GM18498 (cell line): ENCODE measurements around the gene INO80C.
A peak's percentile ranks its signal among the peaks of the same experiment; 100 is the strongest.
"Not testable (repeated sequence)": the region's sequence is repeated elsewhere in the genome, so short reads cannot be mapped to it uniquely, and the experiment has no call there.

ENCODE experiments used
- ATAC-seq: cut with Tn5 transposase; IDR thresholded peaks from one replicate; pipeline ENCODE4 v1.9.1; 2021; ENCODE audit warnings: mild to moderate bottlenecking, moderate library complexity; ENCODE audit not compliant: unreplicated experiment

The INO80C gene

DNA sequence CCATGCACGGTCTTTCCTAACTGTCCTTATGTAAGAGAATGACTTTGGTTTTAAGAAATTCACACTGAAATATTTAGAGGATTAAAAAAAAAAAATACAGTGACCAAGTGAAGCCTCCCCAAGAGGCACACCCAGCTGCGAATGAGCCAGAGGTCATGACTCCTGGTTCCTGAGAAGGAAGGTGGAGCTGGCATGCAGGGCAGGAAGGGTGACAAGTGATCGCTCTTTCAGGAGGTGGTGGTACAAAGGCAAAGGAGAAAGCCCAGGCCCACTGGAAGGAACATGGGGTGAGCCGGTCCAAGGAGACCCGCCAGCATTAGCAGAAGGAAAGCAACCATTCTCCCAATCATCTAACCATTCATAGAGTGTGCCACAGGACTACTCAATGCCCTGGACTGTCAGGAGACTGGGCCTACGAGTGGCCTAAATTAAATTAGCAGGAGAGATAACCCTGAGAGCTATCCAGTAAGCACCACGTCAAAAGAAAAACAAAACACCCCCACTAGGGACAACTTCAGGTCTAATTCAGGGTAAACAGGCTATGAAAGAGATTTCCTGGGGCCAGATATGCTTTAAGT lies 7.8 kb downstream of the INO80C start:
- no peak for ATAC-seq

DNA sequence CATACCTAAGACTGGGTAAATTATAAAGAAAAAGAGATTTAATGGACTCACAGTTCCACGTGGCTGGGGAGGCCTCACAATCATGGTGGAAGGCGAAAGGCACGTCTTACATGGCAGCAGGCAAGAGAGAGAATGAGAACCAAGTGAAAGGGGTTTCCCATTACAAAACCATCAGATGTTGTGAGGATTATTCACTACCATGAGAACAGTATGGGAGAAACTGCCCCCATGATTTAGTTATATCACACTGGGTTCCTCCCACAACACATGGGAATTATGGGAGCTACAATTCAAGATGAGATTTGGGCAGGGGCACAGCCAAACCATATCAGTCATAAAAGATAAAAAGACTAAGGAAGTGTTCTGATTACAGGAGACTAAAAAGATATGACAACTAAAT lies 8.5 kb downstream of the INO80C start:
- ATAC-seq: not testable (repeated sequence)

DNA sequence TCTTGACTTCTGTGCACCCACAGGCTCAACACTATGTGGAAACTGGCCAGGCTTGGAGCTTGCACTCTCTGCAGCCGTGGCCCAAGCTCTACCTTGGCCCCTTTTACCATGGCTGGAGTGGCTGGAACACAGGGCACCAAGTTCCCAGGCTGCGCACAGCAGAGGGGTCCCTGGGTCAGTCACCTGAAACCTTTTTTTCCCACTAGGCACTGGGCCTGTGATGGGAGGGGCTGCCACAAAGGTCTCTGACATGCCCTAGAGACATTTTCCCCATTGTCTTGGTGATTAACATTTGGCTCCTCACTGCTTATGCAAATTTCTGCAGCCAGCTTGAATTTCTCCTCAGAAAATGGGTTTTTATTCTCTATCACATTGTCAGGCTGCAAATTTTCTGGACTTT lies 9.4 kb downstream of the INO80C start:
- ATAC-seq: not testable (repeated sequence)

DNA sequence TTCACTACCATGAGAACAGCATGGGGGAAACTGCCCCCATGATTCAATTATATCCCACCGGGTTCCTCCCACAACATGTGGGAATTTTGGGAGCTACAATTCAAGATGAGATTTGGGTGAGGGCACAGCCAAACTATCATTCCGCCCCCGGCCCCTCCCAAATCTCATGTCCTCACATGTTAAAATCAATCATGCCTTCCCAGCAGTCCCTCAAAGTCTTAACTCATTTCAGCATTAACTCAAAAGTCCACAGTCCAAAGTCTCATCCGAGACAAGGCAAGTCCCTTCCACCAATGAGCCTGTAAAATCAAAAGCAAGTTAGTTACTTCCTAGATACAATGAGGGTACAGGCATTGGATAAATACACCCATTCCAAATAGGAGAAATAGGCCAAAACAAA lies 10.2 kb downstream of the INO80C start:
- ATAC-seq: not testable (repeated sequence)

DNA sequence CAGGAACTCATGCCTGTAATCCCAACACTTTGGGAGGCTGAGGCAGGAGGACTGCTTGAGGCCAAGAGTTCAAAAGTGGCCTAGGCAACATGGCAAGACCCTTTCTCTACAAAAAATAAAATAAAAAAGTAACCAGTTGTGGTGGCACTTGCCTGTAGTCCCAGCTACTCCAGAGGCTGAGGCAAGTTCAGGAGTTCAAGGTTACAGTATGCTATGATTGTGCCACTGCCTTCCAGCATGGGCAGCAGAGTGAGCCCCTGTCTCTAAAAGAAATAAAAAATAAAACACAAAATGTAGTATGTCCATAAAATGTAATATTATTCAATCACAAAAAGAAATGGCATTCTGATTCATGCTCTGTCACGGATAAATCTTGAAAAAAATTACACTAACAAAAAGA lies 11.9 kb downstream of the INO80C start:
- no peak for ATAC-seq

DNA sequence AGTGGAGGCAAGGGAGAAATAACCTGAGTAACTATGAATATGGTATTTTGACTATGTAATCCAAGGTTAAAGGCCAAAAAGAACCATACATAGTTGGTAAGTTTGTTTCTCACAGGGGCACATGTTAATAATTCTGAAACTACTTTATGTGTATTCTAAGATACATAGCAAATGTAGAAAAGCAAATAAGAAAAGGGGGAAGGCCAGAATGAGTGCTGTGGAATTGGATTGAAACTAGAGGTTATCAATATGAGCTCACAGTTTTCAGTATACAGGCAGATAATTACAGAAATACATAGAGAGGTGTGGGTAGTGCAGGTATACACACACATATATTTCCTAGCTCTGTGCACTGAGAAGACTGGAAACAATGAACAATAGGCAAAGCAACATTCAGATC lies 13.7 kb downstream of the INO80C start:
- peak; percentile 66 for ATAC-seq

DNA sequence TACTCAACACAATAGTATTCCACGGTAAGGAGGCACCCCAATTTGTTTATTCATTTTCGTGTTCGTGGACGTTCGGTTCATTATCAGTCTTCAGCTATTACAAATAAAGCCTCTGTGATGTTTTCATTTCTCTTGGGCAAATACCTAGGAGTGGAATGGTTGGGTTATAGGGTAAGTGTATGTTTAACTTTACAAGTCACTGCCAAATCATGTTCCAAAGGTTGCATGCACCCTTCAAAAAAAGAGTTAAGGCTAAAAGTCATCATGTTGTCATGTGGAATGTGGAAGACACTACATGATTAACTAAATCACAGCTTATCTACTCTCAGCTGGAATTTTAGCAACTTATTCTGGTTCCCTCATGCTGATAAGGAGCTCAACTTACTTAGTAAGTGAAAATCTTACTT lies 15.8 kb downstream of the INO80C start:
- no peak for ATAC-seq

DNA sequence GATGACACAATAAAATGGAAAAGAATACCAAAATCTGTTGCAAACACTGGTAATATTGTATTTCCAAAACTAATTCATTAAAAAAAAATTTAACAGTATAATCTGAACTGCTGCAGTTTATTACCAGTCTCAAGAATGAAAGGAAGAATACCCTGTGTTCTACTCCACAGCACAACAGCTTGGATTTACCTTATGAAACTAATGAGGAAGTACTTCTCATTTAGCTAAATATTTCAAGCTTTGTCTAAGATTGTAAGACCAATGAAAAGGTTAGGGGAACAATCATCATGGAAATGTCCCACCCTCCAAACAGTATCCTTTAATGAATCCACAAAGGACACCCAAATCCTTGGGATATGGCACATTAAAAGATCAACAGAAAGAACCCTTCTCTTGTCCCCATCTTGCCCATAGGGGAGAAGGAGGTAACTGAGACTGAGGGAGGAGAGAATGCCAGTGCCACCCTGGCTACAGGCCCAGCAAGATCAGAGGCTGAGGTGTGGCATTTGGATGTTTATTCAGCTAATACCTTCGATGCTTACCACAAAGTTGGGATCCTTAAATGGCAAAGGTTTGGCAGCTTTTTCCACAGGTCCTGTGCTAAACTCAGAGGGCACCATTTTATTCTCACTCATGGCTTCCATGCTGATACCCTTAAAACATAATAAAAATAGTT lies 17.7 kb downstream of the INO80C start:
- ATAC-seq: no peak

DNA sequence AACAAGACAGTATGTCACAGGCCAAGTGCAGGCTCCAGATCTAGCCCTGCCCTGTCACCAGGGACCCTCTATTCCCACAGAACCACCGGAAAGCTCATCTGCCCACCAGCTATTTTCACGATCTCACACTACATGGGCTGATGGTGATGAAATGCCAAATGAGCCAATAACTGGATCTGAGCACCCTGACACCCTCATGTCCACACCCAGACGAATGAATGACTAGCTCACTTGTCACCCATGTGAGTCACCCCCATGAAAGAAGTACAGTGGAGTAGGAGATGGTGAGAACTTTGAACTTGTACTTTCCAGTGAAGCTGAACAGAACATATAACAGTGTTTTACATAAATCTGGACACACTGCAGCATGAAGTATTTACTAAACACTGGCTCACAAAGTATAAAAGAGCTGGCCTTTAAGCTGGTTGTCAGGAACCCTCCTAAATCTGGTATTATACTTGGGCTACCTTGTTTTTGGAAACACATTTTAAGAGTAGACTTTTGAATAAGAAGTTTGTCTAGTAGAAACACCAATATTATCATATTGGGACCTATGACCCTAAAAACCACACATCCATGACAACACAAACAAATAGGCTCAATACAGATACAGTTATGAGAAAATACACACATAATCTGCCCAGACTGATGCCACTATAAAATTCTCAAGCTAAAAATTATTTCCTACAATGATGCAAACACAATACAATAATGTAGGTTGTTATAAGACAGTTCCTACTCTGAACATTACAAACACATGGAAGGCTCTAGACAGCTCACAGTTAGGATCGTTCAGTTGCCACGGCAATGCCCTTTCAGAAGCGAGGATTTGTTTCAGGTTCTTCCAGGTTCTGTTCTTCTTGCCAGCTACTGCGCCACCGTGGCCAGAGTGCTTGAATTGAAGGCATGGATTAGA lies 19.0 kb downstream of the INO80C start:
- ATAC-seq: no peak

DNA sequence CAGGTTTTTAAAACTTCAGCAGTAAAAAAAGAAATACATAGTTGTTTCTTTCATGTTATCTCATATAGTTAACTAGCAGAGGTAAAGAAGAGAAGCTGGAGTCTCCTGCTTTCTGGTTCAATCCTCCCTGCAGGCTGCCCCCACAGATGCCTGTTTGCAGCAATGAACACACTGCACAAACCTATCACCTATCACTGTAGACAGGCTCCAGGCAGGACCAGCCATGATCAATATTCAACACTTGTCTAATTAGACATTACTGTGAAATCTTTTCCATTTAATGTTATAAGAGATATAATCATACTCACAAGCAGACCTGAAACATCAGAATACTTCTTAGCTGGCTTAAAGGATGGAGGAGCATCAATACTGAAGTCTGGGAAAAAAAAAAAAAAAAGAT lies 19.8 kb downstream of the INO80C start:
- ATAC-seq: no peak

DNA sequence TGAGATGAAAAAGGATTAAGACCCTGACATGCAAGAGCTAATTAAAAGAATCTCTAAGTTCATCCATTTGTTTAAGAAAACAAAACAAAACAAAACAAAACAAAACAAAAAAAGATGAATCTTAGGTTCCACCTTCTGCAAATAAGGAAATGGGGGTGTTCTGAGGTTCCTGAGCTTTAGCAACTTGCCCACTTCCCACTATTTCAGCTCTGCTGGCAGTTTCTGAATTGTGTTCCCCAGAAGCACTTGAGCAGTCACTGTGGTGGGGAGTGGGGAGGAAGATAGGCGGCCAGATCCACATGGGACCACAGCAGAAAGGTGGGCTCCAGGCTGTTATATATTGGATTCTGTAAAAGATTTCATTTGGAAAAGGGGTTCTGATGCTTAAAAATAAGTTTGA lies 20.3 kb downstream of the INO80C start:
- no peak for ATAC-seq

DNA sequence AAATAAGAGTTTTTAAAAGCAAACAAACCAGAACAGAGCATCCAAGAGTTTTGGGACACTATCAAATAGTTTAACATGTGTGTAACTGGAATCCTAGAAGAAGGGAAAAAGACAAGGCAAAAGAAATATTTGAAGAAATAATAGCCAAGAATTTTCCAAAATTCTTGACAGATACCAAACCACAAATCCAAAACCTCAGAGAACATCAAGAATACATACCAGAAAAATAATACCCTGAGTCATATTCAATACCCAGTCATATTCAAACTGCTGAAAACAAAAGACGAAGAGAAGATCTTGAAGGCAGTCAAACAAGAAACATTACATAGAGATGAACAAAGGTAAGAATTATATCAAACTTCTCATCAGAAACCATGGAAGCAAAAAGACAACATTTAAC lies 22.9 kb downstream of the INO80C start:
- no peak for ATAC-seq

DNA sequence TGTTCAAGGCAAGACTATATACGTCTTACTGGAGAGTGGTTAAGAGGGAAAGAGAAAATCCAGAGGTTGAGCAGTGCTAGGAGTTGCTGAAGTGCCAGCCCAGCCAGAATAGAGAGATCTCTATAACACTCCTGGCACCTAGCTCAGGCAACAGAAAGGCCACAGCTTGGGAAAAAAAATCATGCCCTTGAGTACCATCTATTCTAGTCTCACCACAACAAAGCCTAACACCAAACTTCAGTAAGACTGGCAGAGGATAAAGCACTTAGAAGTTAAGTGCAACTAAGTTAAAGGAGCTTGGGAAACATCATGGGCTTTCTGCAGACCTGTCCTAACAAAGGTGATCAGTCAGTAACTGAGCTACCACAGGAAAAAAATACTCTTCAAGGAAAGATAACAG lies 24.2 kb downstream of the INO80C start:
- no peak for ATAC-seq

DNA sequence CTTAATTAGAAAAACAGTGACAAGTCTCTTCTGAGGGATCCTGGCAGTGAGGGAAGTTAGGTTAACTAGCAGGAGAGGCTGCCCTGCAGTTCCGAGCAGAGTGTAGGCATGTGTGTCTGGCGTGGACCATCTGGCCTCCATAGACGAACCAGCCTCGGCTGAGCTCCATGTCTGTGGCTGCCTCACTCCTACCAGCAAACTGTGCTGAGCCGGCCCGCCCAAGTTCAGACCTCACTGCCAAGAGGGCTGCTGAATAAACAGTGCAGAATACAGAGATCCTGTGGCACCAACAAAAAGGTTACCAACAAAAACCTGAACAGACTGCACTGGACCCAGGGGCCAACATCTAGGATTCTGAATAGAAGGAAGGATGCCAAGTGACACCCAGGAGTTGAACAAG lies 27.3 kb downstream of the INO80C start:
- no peak for ATAC-seq

DNA sequence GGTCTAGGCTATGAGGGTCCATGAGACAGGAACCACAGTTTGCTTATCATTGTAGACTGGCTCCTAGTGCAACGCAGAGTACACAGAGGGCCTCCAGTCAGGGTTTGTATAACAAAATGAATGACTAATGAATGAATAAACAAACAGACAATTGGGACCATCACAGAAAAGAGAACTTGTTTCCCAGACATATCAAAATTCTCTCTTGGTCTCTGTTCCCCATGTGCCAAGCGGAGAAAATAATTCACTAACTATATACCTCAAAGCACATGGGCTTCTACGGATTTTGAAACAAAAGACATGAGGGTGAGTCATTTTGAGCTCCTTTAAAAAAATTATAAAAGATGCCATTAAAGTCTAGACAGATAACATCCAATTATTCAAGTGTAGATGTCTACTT lies 28.0 kb downstream of the INO80C start:
- no peak for ATAC-seq

DNA sequence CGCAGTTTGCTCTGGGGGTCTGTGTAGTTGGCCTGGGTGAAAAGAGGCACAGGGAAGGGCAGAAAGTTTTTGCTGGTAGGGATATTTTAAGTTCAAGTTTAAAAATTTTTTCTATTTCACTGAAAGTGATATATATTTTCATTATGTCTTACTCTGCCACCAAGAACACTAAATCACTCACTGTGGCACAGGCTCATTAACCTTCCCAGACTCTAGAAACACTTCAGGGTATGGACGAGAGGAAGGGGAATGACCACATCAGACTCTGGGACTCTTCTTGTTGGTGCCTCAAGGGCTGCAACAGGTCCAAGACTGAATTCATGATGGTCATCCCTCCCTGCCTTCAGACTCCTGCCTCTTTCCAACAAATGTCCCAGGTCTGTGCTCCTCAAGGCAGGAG lies 29.0 kb downstream of the INO80C start:
- ATAC-seq: no peak

DNA sequence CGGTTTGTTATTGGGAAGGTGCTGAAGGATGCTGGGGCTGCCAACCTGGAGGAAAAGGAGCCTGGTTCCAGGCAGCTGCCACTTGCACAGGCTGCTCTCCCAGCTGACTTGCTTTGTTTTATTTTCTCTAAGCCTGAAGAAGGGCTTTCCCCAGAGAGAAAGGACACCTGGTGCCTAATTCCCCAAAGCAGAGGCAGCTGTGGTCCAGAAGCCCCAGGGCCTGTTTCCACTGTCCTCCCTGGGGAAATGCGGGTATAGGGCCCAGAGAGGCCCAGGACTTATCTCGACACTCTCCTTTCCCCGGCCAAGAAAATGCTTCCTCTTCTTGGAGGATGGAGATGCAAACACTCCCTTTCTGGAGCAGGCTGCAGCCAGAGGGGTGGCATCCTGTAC lies 30.1 kb downstream of the INO80C start:
- ATAC-seq: peak; percentile 64

DNA sequence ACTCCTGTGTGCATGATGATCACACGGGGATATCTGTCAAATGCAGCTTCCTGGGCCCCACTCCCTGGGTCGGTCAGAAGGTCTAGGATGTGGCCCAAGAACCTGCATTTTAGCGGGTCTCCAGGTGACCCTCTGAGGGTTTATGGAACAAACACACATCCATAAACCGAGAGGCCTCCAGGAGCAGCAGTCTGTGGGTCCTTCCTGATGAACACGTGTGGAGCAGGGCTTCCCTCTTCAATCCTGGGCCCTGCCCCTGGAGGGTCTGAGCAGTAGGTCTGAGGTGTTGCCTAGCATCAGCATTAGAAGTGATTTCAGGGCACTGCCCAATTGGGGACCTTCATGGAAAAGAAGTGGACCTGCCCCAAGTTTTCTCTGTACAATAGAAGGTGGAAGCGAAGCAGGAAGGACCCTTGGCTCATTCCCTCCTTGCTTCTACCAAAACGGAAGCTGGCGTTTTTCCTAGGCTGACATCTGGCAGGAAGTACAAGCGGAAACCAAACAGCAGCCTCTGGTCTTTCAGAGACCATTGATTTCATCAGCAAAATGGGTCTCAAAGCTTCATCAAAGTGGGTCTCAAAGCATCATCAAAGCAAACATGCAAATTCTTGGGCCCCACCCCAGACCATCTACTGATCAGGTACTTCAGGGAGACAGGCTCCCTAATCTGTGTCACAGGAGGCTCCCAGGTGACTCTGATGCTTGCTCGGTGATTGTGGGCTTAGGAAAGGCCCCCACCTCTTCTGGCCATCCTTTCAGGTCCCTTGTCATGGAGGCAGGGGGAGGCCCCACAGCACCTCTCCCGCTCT lies 30.7 kb downstream of the INO80C start:
- ATAC-seq: no peak

DNA sequence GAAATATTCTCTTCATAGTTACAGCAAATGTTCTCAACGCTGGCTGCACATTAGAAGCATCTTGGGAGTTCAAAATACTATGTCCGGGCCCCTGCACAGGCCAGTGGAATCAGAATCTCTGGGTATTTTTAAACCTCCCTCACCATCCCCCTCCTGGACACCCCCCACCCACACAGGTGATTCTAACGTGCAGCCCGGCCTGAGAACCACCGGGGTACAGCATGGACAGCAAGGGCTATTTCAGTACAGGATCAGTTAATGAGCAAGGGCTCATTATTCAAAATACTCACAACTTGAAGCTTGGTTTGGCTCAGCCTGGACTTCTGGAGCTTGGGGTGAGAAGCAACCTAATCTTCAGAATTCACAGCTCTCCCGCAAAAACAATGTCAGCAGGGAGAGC lies 31.4 kb downstream of the INO80C start:
- ATAC-seq: no peak

DNA sequence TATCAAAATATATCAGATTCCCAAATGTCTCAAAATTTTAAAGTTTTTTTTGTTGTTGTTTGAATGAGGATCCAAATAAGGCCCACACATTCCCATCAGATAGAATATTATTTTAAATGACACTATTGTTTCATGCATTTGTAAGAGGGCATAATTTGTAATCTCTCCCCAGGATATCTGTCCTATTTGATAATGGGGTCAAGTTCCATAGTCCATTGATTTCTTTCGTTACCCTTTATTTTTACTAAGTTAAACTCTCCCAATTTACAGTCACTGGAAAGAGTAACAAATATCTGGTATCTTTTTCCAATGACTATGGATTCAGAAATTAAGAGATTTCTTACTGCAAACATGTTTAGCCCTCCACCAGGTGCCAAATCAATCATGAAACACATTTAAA lies 32.4 kb downstream of the INO80C start:
- no peak for ATAC-seq

DNA sequence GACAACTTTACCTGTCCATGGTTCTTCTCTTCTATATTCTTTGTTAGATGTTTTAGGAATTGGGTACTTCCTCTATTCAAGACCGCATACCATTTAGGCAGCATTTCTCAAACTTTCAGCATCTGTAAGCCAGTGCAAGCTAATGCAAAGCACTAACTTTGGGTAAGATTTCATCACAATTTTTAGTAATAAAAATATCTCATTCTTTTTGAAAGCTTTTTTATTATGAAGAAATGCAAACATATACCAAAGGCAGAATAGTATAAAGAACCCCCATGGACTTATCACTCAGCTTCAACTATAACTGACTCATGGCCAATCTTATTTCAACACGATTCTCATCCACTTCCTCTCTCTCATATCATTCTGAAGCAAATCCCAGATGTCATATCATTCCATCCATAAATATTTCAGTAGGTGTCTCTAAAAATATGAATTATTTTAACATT lies 32.9 kb downstream of the INO80C start:
- ATAC-seq: no peak
